Muscle layer of colon (tissue), 2 donors: ENCODE data around the gene DUSP3.

Experiments
- H3K27ac ChIP-seq: one replicate; pipeline ENCODE4 v1.7.0; 2013; ENCODE audit warnings: low read depth, mild to moderate bottlenecking, low read length, moderate library complexity
- H3K27me3 ChIP-seq, 2 donors: one replicate each; pipeline ENCODE4 v1.7.0; 2013; ENCODE audit warnings: low read length in 2 of 2, mild to moderate bottlenecking in 2 of 2; ENCODE audit not compliant: insufficient read depth in 2 of 2, control insufficient read depth in 1 of 2
- H3K36me3 ChIP-seq: one replicate; pipeline ENCODE4 v1.7.0; 2013; ENCODE audit warnings: mild to moderate bottlenecking, low read length; ENCODE audit not compliant: insufficient read depth
- H3K4me1 ChIP-seq: one replicate; pipeline ENCODE4 v1.7.0; 2013; ENCODE audit warnings: mild to moderate bottlenecking, low read length; ENCODE audit not compliant: insufficient read depth
- H3K4me3 ChIP-seq, 2 donors: one replicate each; pipeline ENCODE4 v1.7.0; 2013; ENCODE audit warnings: low read length in 2 of 2, low read depth in 1 of 2, mild to moderate bottlenecking in 1 of 2, moderate library complexity in 1 of 2
- H3K9ac ChIP-seq: one replicate; pipeline ENCODE4 v1.7.0; 2013; ENCODE audit warnings: low read length
- H3K9me3 ChIP-seq: one replicate; pipeline ENCODE4 v1.7.0; 2013; ENCODE audit warnings: mild to moderate bottlenecking, low read length
- donor health status: abdominal sarcoma.
- donor health status: Adenocarcinoma of cecum.

DUSP3 gene

GRCh38 chr17:43753493-43754129, 25.2 kb downstream of the DUSP3 start:
- no peaks in the 10 kb centered on the region for H3K9me3 ChIP-seq
- no peaks in the 10 kb centered on the region for H3K4me1 ChIP-seq
- no peak overlapping the region for H3K9ac ChIP-seq
- H3K4me3 ChIP-seq: no peak overlapping the region
- no peaks in the 10 kb centered on the region for H3K36me3 ChIP-seq
- H3K27ac ChIP-seq: no peak overlapping the region
- peaks cover 27 to 36% of the 10 kb centered on the region in 2 donors for H3K27me3 ChIP-seq

DNA sequence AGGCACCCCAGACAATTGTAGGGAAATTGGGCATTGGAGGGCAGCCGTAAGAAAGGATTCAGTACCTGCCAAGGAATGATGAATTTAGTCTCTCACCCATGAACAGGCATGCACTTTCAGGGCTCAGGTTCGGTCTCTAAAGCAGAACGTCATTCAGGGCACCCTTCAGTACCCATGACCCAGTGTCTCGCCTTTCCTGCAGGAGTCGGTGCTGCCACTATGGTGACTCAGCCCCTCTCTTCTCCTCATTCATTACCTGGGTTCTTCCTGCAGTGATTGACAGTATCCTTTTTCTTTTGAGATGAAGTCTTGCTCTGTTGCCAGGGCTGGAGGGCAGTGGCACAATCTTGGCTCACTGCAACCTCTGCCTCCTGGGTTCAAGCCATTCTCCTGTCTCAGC, 28.6 kb downstream of the DUSP3 start:
- H3K9me3 ChIP-seq: no peaks in the 10 kb centered on the region
- H3K36me3 ChIP-seq: no peaks in the 10 kb centered on the region
- no peak overlapping the region for H3K9ac ChIP-seq
- no peaks in the 10 kb centered on the region for H3K4me1 ChIP-seq
- H3K27me3 ChIP-seq: peaks cover 11 to 15% of the 10 kb centered on the region in 2 donors
- no peak overlapping the region for H3K4me3 ChIP-seq
- H3K27ac ChIP-seq: no peak overlapping the region

GRCh38 chr17:43745541-43745940, 33.2 kb downstream of the DUSP3 start:
- Histone ChIP-seq H3K4me3 (no peak overlapping the region), H3K27ac (no peak overlapping the region), H3K27me3 (peaks cover 0 to 5% of the 10 kb centered on the region in 2 donors), H3K4me1 (no peaks in the 10 kb centered on the region), H3K36me3 (no peaks in the 10 kb centered on the region), H3K9ac (no peak overlapping the region), H3K9me3 (no peaks in the 10 kb centered on the region)

DNA sequence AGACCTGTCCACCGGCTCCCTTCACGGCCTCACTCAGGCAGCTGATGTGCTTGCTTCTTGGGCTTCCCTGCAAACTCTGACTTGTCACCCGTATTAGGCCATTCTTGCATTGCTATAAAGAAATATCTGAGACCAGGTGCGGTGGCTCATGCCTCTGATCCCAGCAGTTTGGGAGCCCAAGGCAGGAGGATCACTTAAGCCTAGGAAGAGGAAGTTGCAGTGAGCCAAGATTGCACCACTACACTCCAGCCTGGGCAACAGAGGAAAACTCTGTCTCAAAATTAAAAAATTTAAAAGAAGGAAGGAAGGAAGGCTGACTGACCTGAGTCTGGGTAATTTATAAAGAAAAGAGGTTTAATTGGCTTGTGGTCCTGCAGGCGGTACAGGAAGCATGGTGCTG, 37.1 kb downstream of the DUSP3 start:
- Histone ChIP-seq H3K9ac (no peak overlapping the region), H3K4me3 (no peak overlapping the region), H3K36me3 (no peaks in the 10 kb centered on the region), H3K27ac (no peak overlapping the region), H3K9me3 (no peaks in the 10 kb centered on the region), H3K4me1 (no peaks in the 10 kb centered on the region), H3K27me3 (peaks cover 0 to 5% of the 10 kb centered on the region in 2 donors)

DNA sequence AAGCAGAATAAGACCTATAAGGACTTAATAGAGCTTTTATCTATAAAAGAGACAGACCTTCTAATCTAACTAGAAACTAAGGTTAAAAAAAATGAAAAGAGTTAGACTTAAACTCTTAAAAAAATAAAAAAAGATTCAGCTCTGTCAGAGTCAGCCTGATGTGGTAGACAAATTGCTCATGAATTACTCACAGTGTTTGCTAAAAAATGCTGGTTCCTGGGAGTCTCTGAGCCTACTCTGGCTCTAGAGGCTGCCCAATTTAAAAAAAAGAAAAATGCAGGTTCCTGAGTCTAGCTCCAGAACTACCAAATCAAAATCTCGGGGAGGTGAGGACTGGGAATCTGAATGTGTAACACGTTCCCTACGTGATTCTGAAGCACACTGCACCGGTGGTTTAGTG, 38.2 kb downstream of the DUSP3 start:
- Histone ChIP-seq H3K27me3 (peaks cover 0 to 5% of the 10 kb centered on the region in 2 donors), H3K9ac (no peak overlapping the region), H3K4me1 (no peaks in the 10 kb centered on the region), H3K4me3 (no peak overlapping the region), H3K27ac (no peak overlapping the region), H3K36me3 (no peaks in the 10 kb centered on the region), H3K9me3 (no peaks in the 10 kb centered on the region)

DNA sequence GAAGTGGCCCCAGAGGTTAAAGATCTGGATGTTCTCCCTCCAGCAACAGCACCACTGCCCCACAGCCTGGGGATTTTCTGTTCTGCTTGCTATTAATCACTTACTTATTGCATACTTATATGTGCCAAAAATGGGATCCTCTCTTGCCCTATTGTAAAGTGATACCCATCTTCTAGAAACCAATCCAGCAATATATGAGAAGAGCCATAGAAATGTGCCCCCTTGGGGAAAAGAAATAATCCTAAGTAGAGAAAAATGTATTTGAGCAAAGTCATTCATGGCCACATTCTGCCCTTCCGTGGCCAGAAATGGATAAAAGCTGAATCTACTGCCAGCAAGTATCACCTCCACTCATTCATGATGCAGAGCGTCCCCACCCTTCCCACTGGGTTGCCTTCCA, 41.1 kb downstream of the DUSP3 start:
- H3K9ac ChIP-seq: no peak overlapping the region
- no peaks in the 10 kb centered on the region for H3K36me3 ChIP-seq
- no peaks in the 10 kb centered on the region for H3K27me3 ChIP-seq
- H3K4me1 ChIP-seq: no peaks in the 10 kb centered on the region
- no peak overlapping the region for H3K4me3 ChIP-seq
- no peaks in the 10 kb centered on the region for H3K9me3 ChIP-seq
- no peak overlapping the region for H3K27ac ChIP-seq

- no peaks in the 10 kb centered on the region for H3K27me3 ChIP-seq
- H3K27ac ChIP-seq: no peak overlapping the region
Observed at GRCh38 chr17:43736389-43736788, 42.4 kb downstream of the DUSP3 start.

GRCh38 chr17:43734376-43734775, 44.4 kb downstream of the DUSP3 start:
- Histone ChIP-seq H3K4me1 (no peaks in the 10 kb centered on the region), H3K9ac (no peak overlapping the region), H3K27ac (no peak overlapping the region), H3K36me3 (no peaks in the 10 kb centered on the region), H3K4me3 (no peak overlapping the region), H3K9me3 (no peaks in the 10 kb centered on the region), H3K27me3 (no peaks in the 10 kb centered on the region)

More at GRCh38 chr17:43736389-43736788, 42.4 kb downstream of the DUSP3 start:
- H3K4me1 ChIP-seq: no peaks in the 10 kb centered on the region
- H3K9me3 ChIP-seq: no peaks in the 10 kb centered on the region
- no peak overlapping the region for H3K9ac ChIP-seq
- H3K4me3 ChIP-seq: no peak overlapping the region
- no peaks in the 10 kb centered on the region for H3K36me3 ChIP-seq

DNA sequence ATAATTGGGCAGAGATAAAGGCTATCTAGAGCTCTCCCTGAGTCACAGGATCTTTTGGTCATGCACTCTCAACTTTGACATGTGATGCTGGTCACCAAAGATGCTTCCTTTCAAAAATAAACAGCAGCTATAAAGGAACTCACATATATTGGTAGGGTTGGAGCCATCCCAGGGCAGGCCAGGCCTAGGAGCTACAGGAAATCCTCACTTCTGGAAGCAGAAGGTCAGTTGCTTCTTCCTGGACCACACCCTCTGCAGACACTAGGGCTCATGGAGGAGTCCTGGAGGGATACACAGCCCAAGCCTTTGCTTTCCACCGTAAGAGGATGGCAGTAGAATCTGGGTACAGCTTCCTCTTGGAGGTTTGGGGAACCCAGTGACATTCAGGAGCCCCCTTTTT, 44.8 kb downstream of the DUSP3 start:
- H3K9me3 ChIP-seq: no peaks in the 10 kb centered on the region

DNA sequence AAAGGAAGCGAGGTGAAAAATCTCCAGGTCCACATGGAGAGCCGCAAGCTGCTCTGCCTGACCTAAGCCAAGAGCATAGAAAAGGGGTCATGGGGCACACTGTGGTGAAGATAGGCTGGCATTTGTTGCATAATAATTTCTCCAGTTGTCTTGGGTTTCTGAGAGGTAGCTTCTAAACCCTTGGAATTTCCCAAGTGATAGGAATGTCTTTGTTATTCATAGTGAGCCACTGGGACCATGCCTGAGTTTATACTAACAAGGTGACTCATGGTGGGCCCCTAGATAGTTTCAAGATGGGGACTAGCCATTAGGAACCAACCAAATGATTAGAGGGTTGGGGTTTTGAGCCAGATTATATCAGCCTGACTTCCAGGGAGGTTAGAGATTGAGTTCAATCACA, 45.8 kb downstream of the DUSP3 start:
- Histone ChIP-seq H3K36me3 (no peaks in the 10 kb centered on the region), H3K27ac (no peak overlapping the region), H3K9me3 (no peaks in the 10 kb centered on the region), H3K4me1 (no peaks in the 10 kb centered on the region), H3K27me3 (no peaks in the 10 kb centered on the region), H3K9ac (no peak overlapping the region), H3K4me3 (no peak overlapping the region)

More for the DNA sequence above, 44.8 kb downstream of the DUSP3 start:
- Histone ChIP-seq H3K4me1 (no peaks in the 10 kb centered on the region), H3K9ac (no peak overlapping the region), H3K27ac (no peak overlapping the region), H3K27me3 (no peaks in the 10 kb centered on the region), H3K36me3 (no peaks in the 10 kb centered on the region), H3K4me3 (no peak overlapping the region)

DNA sequence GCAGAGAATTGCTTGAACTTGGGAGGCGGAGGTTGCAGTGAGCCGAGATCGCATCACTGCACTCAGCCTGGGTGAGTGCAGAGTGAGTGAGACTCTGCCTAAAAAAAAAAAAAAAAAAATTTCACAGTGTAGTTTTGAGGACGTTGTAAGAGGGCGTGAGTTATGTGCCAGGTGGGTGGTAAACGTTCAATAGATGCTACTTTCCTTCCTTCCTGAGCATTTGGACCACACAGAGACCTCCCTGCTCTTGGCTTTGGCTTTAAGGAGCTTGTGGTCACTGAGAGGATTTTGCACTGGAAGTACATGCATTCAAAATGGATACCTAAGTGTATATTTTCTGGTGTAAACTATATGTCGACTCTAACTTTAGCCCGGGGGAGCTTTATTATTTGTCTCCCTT, 50.7 kb downstream of the DUSP3 start:
- Histone ChIP-seq H3K4me1 (no peaks in the 10 kb centered on the region), H3K27ac (no peak overlapping the region), H3K9me3 (no peaks in the 10 kb centered on the region), H3K9ac (no peak overlapping the region), H3K27me3 (no peaks in the 10 kb centered on the region), H3K36me3 (no peaks in the 10 kb centered on the region), H3K4me3 (no peak overlapping the region)

- H3K27me3 ChIP-seq: no peaks in the 10 kb centered on the region
- no peaks in the 10 kb centered on the region for H3K36me3 ChIP-seq
- H3K4me3 ChIP-seq: no peak overlapping the region
- H3K9ac ChIP-seq: no peak overlapping the region
- peaks cover 4% of the 10 kb centered on the region for H3K4me1 ChIP-seq
- H3K9me3 ChIP-seq: no peaks in the 10 kb centered on the region
- no peak overlapping the region for H3K27ac ChIP-seq
Observed at GRCh38 chr17:43723697-43724359, 54.9 kb downstream of the DUSP3 start.
